MM.1S (cell line): ENCODE data around the gene KRT76.

Experiments
- DNase-seq: peaks from one replicate; pipeline ENCODE4 v3.0.0-alpha.2; 2015
- H2AFZ ChIP-seq: fragments of 300-600 bp; sonication (generic); 2 replicates; pipeline ENCODE4 v1.6.0; 2016; ENCODE audit warnings: antibody characterized with exemption, low read length
- H3F3A ChIP-seq: fragments of 300-600 bp; sonication (generic); 2 replicates; pipeline ENCODE4 v1.6.1; 2016; ENCODE audit warnings: mild to moderate bottlenecking, antibody characterized with exemption, low read length, moderate library complexity, mixed read lengths; ENCODE audit not compliant: insufficient read depth
- H3K27ac ChIP-seq: fragments of 300-600 bp; sonication (generic); 2 replicates; pipeline ENCODE4 v1.5.1; 2016; ENCODE audit warnings: mild to moderate bottlenecking, low read length
- H3K27me3 ChIP-seq: fragments of 300-600 bp; sonication (generic); replicated peaks from 2 replicates; pipeline ENCODE4 v1.6.0; 2016; ENCODE audit warnings: low read length; ENCODE audit not compliant: insufficient read depth
- H3K36me3 ChIP-seq: fragments of 300-600 bp; sonication (generic); replicated peaks from 2 replicates; pipeline ENCODE4 v1.6.1; 2016; ENCODE audit warnings: mild to moderate bottlenecking, low read length, mixed read lengths; ENCODE audit not compliant: insufficient read depth
- H3K4me1 ChIP-seq: fragments of 300-600 bp; sonication (generic); 2 replicates; pipeline ENCODE4 v1.6.1; 2016; ENCODE audit warnings: low read length, mixed read lengths
- H3K4me2 ChIP-seq: fragments of 300-600 bp; sonication (generic); 2 replicates; pipeline ENCODE4 v1.6.0; 2016; ENCODE audit warnings: low read depth, low read length
- H3K4me3 ChIP-seq: fragments of 300-600 bp; sonication (generic); 2 replicates; pipeline ENCODE4 v1.5.1; 2016; ENCODE audit warnings: low read length, mixed read lengths
- H3K79me2 ChIP-seq: fragments of 300-600 bp; sonication (generic); 2 replicates; pipeline ENCODE4 v1.6.1; 2016; ENCODE audit warnings: mixed run types, low read length, mixed read lengths
- H3K9ac ChIP-seq: fragments of 300-600 bp; sonication (generic); 2 replicates; pipeline ENCODE4 v1.6.1; 2016; ENCODE audit warnings: low read length, mixed read lengths
- H3K9me2 ChIP-seq: fragments of 300-600 bp; sonication (generic); replicated peaks from 2 replicates; pipeline ENCODE4 v1.6.1; 2016; ENCODE audit warnings: mild to moderate bottlenecking, low read length, mixed read lengths; ENCODE audit not compliant: insufficient read depth
- H3K9me3 ChIP-seq: fragments of 300-600 bp; sonication (generic); replicated peaks from 2 replicates; pipeline ENCODE4 v1.6.1; 2016; ENCODE audit warnings: mild to moderate bottlenecking, low read length, mixed read lengths; ENCODE audit not compliant: insufficient read depth
- H4K20me1 ChIP-seq: fragments of 300-600 bp; sonication (generic); 2 replicates; pipeline ENCODE4 v1.6.1; 2016; ENCODE audit warnings: mild to moderate bottlenecking, low read length, moderate library complexity, mixed read lengths; ENCODE audit not compliant: insufficient read depth
- EZH2 ChIP-seq: fragments of 300-600 bp; sonication (generic); optimal IDR thresholded peaks from 2 replicates; pipeline ENCODE3; 2017; ENCODE audit warnings: low read depth, mild to moderate bottlenecking, antibody characterized with exemption, low read length, mixed read lengths
- EZH2phosphoT487 ChIP-seq: fragments of 300-600 bp; sonication (generic); IDR thresholded peaks from 2 replicates; pipeline ENCODE4 v1.6.1; 2018; ENCODE audit warnings: antibody characterized with exemption, low read length
- TF ChIP-seq, protein P1 (sequence below): fragments of 300-600 bp; sonication (generic); IDR thresholded peaks from 2 replicates; pipeline ENCODE4 v1.5.1; 2016; ENCODE audit warnings: antibody characterized with exemption, low read length, mixed read lengths

KRT76 gene

DNA sequence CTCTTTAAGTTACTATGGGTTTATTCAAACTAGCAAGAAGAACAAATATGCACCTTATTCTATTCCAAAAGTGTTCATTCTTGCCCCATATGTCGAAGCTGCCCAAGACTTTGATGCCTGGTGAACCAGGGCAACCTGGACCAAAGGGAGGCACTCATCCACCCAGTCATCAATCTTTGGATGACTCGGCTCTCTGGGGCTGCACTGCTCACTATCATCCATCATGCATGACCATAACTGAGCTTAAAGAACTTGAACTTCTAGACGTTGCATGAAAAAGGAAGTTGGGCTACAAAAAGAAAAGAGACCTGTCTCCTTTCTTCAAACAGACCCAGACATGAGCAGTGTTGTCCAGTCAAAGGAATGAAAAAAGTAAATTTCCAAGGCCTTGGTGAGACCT is 35.6 kb upstream of the KRT76 start:
- Histone ChIP-seq H3K27me3 (peaks cover 85% of the 10 kb centered on the region), H3K4me3 (no peak overlapping the region), H3K9me3 (no peaks in the 10 kb centered on the region), H3K4me2 (no peak overlapping the region), H2AFZ (no peak overlapping the region), H3K9me2 (no peaks in the 10 kb centered on the region), H4K20me1 (no peaks in the 10 kb centered on the region), H3K36me3 (no peaks in the 10 kb centered on the region), H3K9ac (no peak overlapping the region), H3K79me2 (no peaks in the 10 kb centered on the region), H3K27ac (no peak overlapping the region), H3F3A (no peaks in the 10 kb centered on the region), H3K4me1 (no peaks in the 10 kb centered on the region)
- TF ChIP-seq EZH2 (no peak), EZH2phosphoT487 (no peak)
- TF ChIP-seq, protein P1, sequence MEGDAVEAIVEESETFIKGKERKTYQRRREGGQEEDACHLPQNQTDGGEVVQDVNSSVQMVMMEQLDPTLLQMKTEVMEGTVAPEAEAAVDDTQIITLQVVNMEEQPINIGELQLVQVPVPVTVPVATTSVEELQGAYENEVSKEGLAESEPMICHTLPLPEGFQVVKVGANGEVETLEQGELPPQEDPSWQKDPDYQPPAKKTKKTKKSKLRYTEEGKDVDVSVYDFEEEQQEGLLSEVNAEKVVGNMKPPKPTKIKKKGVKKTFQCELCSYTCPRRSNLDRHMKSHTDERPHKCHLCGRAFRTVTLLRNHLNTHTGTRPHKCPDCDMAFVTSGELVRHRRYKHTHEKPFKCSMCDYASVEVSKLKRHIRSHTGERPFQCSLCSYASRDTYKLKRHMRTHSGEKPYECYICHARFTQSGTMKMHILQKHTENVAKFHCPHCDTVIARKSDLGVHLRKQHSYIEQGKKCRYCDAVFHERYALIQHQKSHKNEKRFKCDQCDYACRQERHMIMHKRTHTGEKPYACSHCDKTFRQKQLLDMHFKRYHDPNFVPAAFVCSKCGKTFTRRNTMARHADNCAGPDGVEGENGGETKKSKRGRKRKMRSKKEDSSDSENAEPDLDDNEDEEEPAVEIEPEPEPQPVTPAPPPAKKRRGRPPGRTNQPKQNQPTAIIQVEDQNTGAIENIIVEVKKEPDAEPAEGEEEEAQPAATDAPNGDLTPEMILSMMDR, result no peak
- DNase-seq, result no peak

DNA sequence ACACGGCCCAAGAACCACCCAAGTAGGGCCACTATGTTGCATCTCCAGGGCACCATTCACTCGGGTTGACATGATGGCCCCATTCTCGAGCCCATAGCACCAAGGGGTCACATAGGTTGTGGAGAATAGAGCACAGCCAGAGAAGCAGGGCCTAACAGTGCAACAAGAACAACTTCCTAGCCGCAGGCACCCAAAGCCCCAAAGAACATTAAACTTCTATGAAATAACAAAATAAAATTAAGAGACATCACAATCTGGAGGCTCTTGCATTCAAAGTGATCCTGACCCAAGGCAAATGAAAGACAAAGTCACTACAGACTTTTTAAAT is 34.9 kb upstream of the KRT76 start:
- H3K9me2 ChIP-seq, result no peaks in the 10 kb centered on the region
- no peaks in the 10 kb centered on the region for H3F3A ChIP-seq
- H3K4me2 ChIP-seq, result no peak overlapping the region
- TF ChIP-seq EZH2phosphoT487 (no peak), EZH2 (no peak)
- TF ChIP-seq, protein P1, result no peak
- H3K27ac ChIP-seq, result no peak overlapping the region
- no peak for DNase-seq
- H3K79me2 ChIP-seq, result no peaks in the 10 kb centered on the region
- no peak overlapping the region for H3K9ac ChIP-seq
- no peaks in the 10 kb centered on the region for H4K20me1 ChIP-seq
- H2AFZ ChIP-seq, result no peak overlapping the region
- no peaks in the 10 kb centered on the region for H3K4me1 ChIP-seq
- H3K9me3 ChIP-seq, result no peaks in the 10 kb centered on the region
- H3K27me3 ChIP-seq, result peaks cover 85% of the 10 kb centered on the region
- no peak overlapping the region for H3K4me3 ChIP-seq
- no peaks in the 10 kb centered on the region for H3K36me3 ChIP-seq

DNA sequence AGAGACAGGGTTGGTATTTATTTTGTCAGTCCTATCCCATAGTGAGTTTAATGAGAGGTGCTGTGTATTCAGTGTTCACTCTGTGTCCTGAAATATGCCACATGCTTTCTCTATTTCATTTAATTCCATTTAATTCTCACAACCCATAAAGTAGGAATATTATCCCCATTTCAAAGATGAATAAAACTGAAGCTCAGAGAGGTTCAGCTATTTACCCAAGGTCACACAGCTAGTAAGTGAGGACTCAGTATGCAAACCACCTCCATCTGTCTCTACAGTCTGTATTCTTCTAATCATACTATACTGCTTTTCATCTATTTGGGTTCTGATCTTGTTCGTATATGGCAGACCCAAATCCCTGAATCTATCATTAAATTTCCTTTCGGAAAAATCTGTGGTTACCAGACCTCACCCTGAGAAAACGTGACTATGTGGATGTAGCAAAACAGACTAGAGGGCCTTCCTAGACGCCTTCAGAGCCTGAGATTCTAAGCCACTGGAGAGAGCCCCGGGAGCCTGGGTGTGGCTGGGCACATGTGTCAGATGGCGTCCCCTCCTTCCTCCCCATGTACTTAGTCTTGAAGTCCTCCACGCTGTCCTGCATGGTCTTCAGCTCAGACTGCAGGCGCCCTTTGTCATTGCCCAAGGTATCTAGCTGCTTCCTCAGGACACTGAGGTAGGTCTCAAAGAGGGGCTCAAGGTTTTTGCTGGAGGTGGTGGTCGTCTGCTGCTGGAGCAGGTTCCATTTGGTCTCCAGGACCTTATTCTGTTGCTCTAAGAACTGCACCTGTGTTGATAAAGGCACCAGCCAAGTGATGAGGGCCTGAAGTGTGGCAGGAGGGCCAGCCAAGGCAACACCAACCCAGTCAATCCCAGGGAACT is 34.3 kb upstream of the KRT76 start:
- TF ChIP-seq EZH2 (no peak), EZH2phosphoT487 (no peak)
- TF ChIP-seq, protein P1, result no peak
- Histone ChIP-seq H3K9me3 (no peaks in the 10 kb centered on the region), H3K79me2 (no peaks in the 10 kb centered on the region), H3K27ac (no peak overlapping the region), H3K9me2 (no peaks in the 10 kb centered on the region), H3K27me3 (peaks cover 86% of the 10 kb centered on the region), H2AFZ (no peak overlapping the region), H3K9ac (no peak overlapping the region), H4K20me1 (no peaks in the 10 kb centered on the region), H3K4me3 (no peak overlapping the region), H3K4me1 (no peaks in the 10 kb centered on the region), H3F3A (no peaks in the 10 kb centered on the region), H3K36me3 (no peaks in the 10 kb centered on the region), H3K4me2 (no peak overlapping the region)
- DNase-seq, result no peak
